IPS DF 6.9 (cell line): ENCODE results near the gene F2R.
"Not testable (repeated sequence)": the region's sequence is repeated elsewhere in the genome, so short reads cannot be mapped to it uniquely, and the experiment has no call there.

Source experiments
- DNase-seq: peaks from one replicate; pipeline ENCODE4 v3.0.0-alpha.2; 2013; ENCODE audit warnings: low read depth, low spot score
- H3K27ac ChIP-seq: one replicate; pipeline ENCODE4 v1.5.1; 2013; ENCODE audit warnings: low read length, control low read depth
- H3K27me3 ChIP-seq: 2 replicates; pipeline ENCODE4 v1.6.1; 2013; ENCODE audit warnings: mild to moderate bottlenecking, low read length; ENCODE audit not compliant: control insufficient read depth, insufficient read depth
- H3K36me3 ChIP-seq: 2 replicates; pipeline ENCODE4 v1.6.1; 2013; ENCODE audit warnings: low read length; ENCODE audit not compliant: control insufficient read depth, insufficient read depth
- H3K4me1 ChIP-seq: 2 replicates; pipeline ENCODE4 v1.6.1; 2013; ENCODE audit warnings: low read length; ENCODE audit not compliant: control insufficient read depth, insufficient read depth
- H3K4me3 ChIP-seq: 2 replicates; pipeline ENCODE4 v1.5.1; 2013; ENCODE audit warnings: mild to moderate bottlenecking, low read length
- H3K9me3 ChIP-seq: 2 replicates; pipeline ENCODE4 v1.6.1; 2013; ENCODE audit warnings: low read length, inconsistent platforms; ENCODE audit not compliant: control insufficient read depth, insufficient read depth
- WGBS: extraction: QIAGEN DNeasy Blood & Tissue Kit; methylation state at CpG from one replicate; pipeline ENCODE4 v1.1.7; 2013; ENCODE audit warnings: mixed read lengths, missing lambda C conversion rate; ENCODE audit not compliant: insufficient read length, insufficient coverage; 5-methylcytosine and 5-hydroxymethylcytosine counted together

The F2R gene

GRCh38 chr5:76754668-76755078 is 38.7 kb downstream of the F2R start:
- Histone ChIP-seq H3K27ac (no peak overlapping the region), H3K9me3 (no peaks in the 10 kb centered on the region), H3K27me3 (no peaks in the 10 kb centered on the region), H3K4me1 (no peaks in the 10 kb centered on the region), H3K36me3 (no peaks in the 10 kb centered on the region), H3K4me3 (no peak overlapping the region)
- WGBS: no CpG with 5 or more reads among the region's 3 CpGs
- DNase-seq: no peak

- no peaks in the 10 kb centered on the region for H3K36me3 ChIP-seq
- H3K4me3 ChIP-seq: no peak overlapping the region
- H3K9me3 ChIP-seq: no peaks in the 10 kb centered on the region
- H3K27ac ChIP-seq: no peak overlapping the region
- WGBS: no CpG with 5 or more reads among the region's 11 CpGs
- no peaks in the 10 kb centered on the region for H3K4me1 ChIP-seq
- no peak for DNase-seq
- H3K27me3 ChIP-seq: no peaks in the 10 kb centered on the region
These were observed 40.1 kb downstream of the F2R start for GRCh38 chr5:76755779-76756637.

DNA sequence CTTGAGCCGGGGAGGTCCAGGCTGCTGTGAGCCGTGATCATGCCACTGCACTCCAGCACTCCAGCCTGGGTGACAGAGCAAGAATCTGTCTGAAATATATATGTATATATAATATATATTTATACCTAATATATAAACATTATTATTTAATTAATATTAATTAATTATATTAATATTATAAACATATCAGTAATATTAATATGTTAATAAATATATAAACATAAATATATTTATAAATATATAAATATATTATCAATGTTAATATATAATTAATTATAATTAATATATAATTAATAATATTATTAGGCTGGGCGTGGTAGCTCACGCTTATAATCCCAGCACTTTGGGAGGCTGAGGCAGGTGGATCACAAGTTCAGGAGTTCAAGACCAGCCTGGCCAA is 41.1 kb downstream of the F2R start:
- no peaks in the 10 kb centered on the region for H3K36me3 ChIP-seq
- H3K27me3 ChIP-seq: no peaks in the 10 kb centered on the region
- H3K4me3 ChIP-seq: no peak overlapping the region
- no CpG with 5 or more reads among the region's 4 CpGs for WGBS
- H3K4me1 ChIP-seq: no peaks in the 10 kb centered on the region
- no peaks in the 10 kb centered on the region for H3K9me3 ChIP-seq
- no peak overlapping the region for H3K27ac ChIP-seq
- no peak for DNase-seq

- H3K4me1 ChIP-seq, H3K36me3 ChIP-seq, H3K4me3 ChIP-seq, H3K27ac ChIP-seq, H3K27me3 ChIP-seq, H3K9me3 ChIP-seq, DNase-seq: not testable (repeated sequence)
- no CpG with 5 or more reads among the region's 9 CpGs for WGBS
These were observed 45.2 kb downstream of the F2R start for GRCh38 chr5:76761118-76761517.

GRCh38 chr5:76762484-76762883 is 46.6 kb downstream of the F2R start:
- no peak overlapping the region for H3K27ac ChIP-seq
- no peaks in the 10 kb centered on the region for H3K27me3 ChIP-seq
- no peaks in the 10 kb centered on the region for H3K36me3 ChIP-seq
- no CpG with 5 or more reads among the region's 2 CpGs for WGBS
- H3K4me1 ChIP-seq: no peaks in the 10 kb centered on the region
- DNase-seq: no peak
- H3K4me3 ChIP-seq: no peak overlapping the region
- no peaks in the 10 kb centered on the region for H3K9me3 ChIP-seq

DNA sequence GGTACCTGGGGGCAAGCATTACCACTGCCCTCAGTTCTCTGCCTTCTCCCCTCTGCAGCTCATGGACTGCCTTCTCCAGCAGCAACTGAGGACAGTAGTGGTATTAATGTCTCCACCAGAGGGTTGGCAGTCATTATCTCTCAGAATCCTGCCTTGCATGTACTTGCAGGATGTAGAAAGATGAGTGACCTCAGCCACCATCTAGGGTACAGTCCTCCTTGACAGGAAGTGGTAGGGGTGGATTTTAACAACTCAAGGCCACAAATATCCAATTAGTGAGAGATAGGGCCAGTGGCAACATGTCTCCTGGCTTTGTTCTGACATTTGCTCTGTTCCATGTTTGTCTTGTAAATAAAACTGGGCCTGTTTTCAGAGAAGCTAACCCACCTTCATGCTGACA is 47.2 kb downstream of the F2R start:
- no peak overlapping the region for H3K27ac ChIP-seq
- no peak for DNase-seq
- H3K27me3 ChIP-seq: no peaks in the 10 kb centered on the region
- no peaks in the 10 kb centered on the region for H3K9me3 ChIP-seq
- H3K4me1 ChIP-seq: no peaks in the 10 kb centered on the region
- no peaks in the 10 kb centered on the region for H3K36me3 ChIP-seq
- H3K4me3 ChIP-seq: no peak overlapping the region

- H3K36me3 ChIP-seq: no peaks in the 10 kb centered on the region
- DNase-seq: no peak
- H3K4me3 ChIP-seq: no peak overlapping the region
- no CpG with 5 or more reads among the region's 3 CpGs for WGBS
- H3K9me3 ChIP-seq: no peaks in the 10 kb centered on the region
- H3K27ac ChIP-seq: no peak overlapping the region
- H3K4me1 ChIP-seq: no peaks in the 10 kb centered on the region
- H3K27me3 ChIP-seq: no peaks in the 10 kb centered on the region
These were observed 48.4 kb downstream of the F2R start for GRCh38 chr5:76764374-76764773.

DNA sequence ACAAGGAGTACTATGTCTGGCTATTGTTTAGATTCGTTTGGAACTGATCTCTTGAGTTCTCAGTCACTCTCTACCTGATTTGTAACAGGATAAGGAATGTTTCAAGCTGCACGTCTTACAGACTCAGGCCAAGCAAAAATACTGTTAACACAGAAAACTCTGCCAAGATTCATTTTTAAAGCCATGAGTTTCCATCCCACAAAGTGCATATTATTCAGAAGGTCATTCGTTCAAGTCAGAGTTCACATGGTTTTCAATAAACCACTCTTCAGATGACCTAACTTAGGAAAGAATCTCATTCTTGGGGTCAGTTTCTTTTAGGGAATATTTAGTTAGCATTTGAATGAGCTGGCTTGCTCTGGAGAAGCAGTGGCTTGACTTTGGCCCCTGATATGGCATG is 49.3 kb downstream of the F2R start:
- H3K27me3 ChIP-seq: no peaks in the 10 kb centered on the region
- no peaks in the 10 kb centered on the region for H3K36me3 ChIP-seq
- H3K4me3 ChIP-seq: no peak overlapping the region
- no CpG with 5 or more reads among the region's 3 CpGs for WGBS
- no peak overlapping the region for H3K27ac ChIP-seq
- no peaks in the 10 kb centered on the region for H3K4me1 ChIP-seq
- H3K9me3 ChIP-seq: no peaks in the 10 kb centered on the region
- no peak for DNase-seq

DNA sequence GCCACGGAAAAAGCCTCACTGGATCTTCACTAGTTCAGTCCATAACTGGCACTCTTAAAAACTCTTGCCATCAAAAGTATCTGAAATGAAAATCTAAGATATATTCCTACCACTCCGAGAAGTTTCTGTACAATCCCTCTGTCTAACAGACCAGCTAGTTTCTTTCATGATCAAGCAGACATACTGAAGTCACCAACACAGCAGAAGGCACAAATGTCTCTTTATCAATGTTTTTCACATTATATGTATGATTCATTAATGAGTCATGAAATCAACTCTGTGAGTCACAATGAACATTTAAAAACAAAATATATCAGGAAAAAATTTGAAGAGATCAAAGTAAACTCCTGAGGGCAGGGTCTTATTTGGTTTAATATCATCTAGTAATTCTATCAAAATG is 50.8 kb downstream of the F2R start:
- H3K36me3 ChIP-seq: no peaks in the 10 kb centered on the region
- WGBS: no CpG with 5 or more reads among the region's 2 CpGs
- DNase-seq: no peak
- H3K27ac ChIP-seq: no peak overlapping the region
- no peaks in the 10 kb centered on the region for H3K27me3 ChIP-seq
- no peaks in the 10 kb centered on the region for H3K9me3 ChIP-seq
- H3K4me1 ChIP-seq: no peaks in the 10 kb centered on the region
- H3K4me3 ChIP-seq: no peak overlapping the region

DNA sequence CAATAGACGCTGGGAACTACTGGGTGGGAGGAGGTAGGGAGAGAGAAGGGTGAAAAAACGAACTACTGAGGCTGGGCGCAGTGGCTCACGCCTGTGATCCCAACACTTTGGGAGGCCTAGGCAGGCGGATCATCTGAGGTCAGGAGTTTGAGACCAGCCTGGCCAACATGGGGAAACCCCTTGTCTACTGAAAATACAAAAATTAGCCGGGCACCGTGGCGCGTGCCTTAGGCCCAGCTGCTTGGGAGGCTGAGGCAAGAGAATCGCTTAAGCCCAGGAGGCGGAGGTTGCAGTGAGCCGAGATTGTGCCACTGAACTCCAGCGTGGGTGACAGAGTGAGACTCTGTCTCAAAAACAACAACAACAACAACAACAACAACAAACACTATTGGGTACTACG is 55.1 kb downstream of the F2R start:
- not testable (repeated sequence) for H3K27ac ChIP-seq, H3K9me3 ChIP-seq, H3K4me3 ChIP-seq, H3K36me3 ChIP-seq, H3K4me1 ChIP-seq, DNase-seq, H3K27me3 ChIP-seq
- WGBS: no CpG with 5 or more reads among the region's 14 CpGs

GRCh38 chr5:76771705-76772405 is 55.9 kb downstream of the F2R start:
- WGBS: no CpG with 5 or more reads among the region's 3 CpGs
- H3K36me3 ChIP-seq: no peaks in the 10 kb centered on the region
- no peak overlapping the region for H3K4me3 ChIP-seq
- H3K4me1 ChIP-seq: no peaks in the 10 kb centered on the region
- H3K27ac ChIP-seq: no peak overlapping the region
- H3K27me3 ChIP-seq: no peaks in the 10 kb centered on the region
- no peaks in the 10 kb centered on the region for H3K9me3 ChIP-seq
- DNase-seq: no peak
